ENCODE results near the gene UBE2G1.

GRCh38 chr17:4314179-4314578 lies 52.3 kb downstream of the UBE2G1 start:
- TF ChIP-seq POLR2G (IDR thresholded peaks at IDR 0.05; ENCODE audit: low read depth, low read length) (no peak), SOX6 (IDR thresholded peaks at IDR 0.05) (no peak), SRSF3 (IDR thresholded peaks at IDR 0.05; ENCODE audit: insufficient read depth, low read length) (no peak), KLF10 (CRISPR knock-in tag; IDR thresholded peaks at IDR 0.05) (no peak), MAZ (CRISPR knock-in tag; conservative IDR thresholded peaks at IDR 0.05 in 1 of 2, IDR thresholded peaks at IDR 0.05 in 1 of 2) (no peak), E2F1 (CRISPR knock-in tag; IDR thresholded peaks at IDR 0.05) (no peak)

Measured in K562 (cell line).